SK-N-MC (cell line): ENCODE measurements around the gene CALD1.

Source experiments
- EZH2 ChIP-seq: fragments of 200-600 bp; sonication (generic); IDR thresholded peaks from one replicate; pipeline ENCODE4 v1.6.1; 2017; ENCODE audit warnings: antibody characterized with exemption
- FOXP2 ChIP-seq: optimal IDR thresholded peaks from 2 replicates; pipeline ENCODE3; 2011; ENCODE audit warnings: mild to moderate bottlenecking, moderate library complexity; ENCODE audit not compliant: insufficient read depth; ENCODE audit errors: extremely low read length, control extremely low read depth
- POLR2AphosphoS5 ChIP-seq: IDR thresholded peaks from 2 replicates; pipeline ENCODE4 v1.6.1; 2012; ENCODE audit warnings: mild to moderate bottlenecking, low read depth, low read length, borderline replicate concordance

DNA sequence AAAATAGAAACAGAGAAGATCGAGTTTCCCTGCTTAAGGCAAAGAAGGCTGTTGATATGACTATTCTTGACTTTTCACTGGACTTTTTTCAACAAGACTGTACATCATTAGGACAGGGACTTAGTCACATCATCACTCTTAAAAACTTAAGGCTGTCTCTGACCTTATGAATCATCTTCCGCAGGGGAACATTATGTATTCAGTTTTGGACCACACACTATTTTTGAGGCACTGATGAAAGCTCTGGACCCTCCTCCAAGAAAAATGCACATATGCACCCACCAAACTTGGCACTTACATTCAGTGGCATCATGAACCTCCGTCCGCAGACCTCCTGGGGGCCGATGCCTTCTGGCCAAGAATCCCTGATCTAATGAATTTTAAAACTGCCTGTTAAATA lies 96.4 kb downstream of the CALD1 start:
- TF ChIP-seq POLR2AphosphoS5 = no peak
- TF ChIP-seq EZH2 = no peak
- TF ChIP-seq FOXP2 = no peak
